ENCODE results near the gene FOXB2.
"Not testable (repeated sequence)": the region's sequence is repeated elsewhere in the genome, so short reads cannot be mapped to it uniquely, and the experiment has no call there.

FOXB2 gene

GRCh38 chr9:77019236-77019925 lies at the start of gene FOXB2:
TSS of gene FOXB2 (plus strand) at chr9:77019655. CDS start at chr9:77019655, 0 bp downstream.
- DNase-seq (ENCODE audit: low read depth, low spot score) = peak; percentile 28

- DNase-seq (ENCODE audit: low read depth, low spot score) = no peak
These were observed 49.7 kb upstream of the FOXB2 start for GRCh38 chr9:76969716-76970115.

- DNase-seq (ENCODE audit: low read depth, low spot score) = not testable (repeated sequence)
These were observed 40.6 kb upstream of the FOXB2 start for GRCh38 chr9:76978831-76979230.

GRCh38 chr9:76980566-76980965 lies 38.9 kb upstream of the FOXB2 start:
- peak; percentile 7 for DNase-seq (ENCODE audit: low read depth, low spot score)

- no peak for DNase-seq (ENCODE audit: low read depth, low spot score)
These were observed 35.0 kb upstream of the FOXB2 start for GRCh38 chr9:76984486-76984885.

- DNase-seq (ENCODE audit: low read depth, low spot score) = no peak
These were observed 33.9 kb upstream of the FOXB2 start for GRCh38 chr9:76985581-76985980.

- DNase-seq (ENCODE audit: low read depth, low spot score) = peak; percentile 70
These were observed 31.8 kb upstream of the FOXB2 start for GRCh38 chr9:76987594-76988200.

GRCh38 chr9:76988941-76989340 lies 30.5 kb upstream of the FOXB2 start:
- no peak for DNase-seq (ENCODE audit: low read depth, low spot score)

- no peak for DNase-seq (ENCODE audit: low read depth, low spot score)
These were observed 30.0 kb upstream of the FOXB2 start for GRCh38 chr9:76989501-76989900.

GRCh38 chr9:76996700-76997099 lies 22.8 kb upstream of the FOXB2 start:
- DNase-seq (ENCODE audit: low read depth, low spot score) = peak; percentile 64

GRCh38 chr9:76999261-76999660 lies 20.2 kb upstream of the FOXB2 start:
- no peak for DNase-seq (ENCODE audit: low read depth, low spot score)

GRCh38 chr9:77000330-77000729 lies 19.1 kb upstream of the FOXB2 start:
- DNase-seq (ENCODE audit: low read depth, low spot score) = no peak

- DNase-seq (ENCODE audit: low read depth, low spot score) = no peak
These were observed 16.1 kb upstream of the FOXB2 start for GRCh38 chr9:77003366-77003765.

GRCh38 chr9:77005216-77005615 lies 14.2 kb upstream of the FOXB2 start:
- no peak for DNase-seq (ENCODE audit: low read depth, low spot score)

GRCh38 chr9:77010527-77010926 lies 8.9 kb upstream of the FOXB2 start:
- DNase-seq (ENCODE audit: low read depth, low spot score) = no peak

GRCh38 chr9:77011973-77012821 lies 7.3 kb upstream of the FOXB2 start:
- DNase-seq (ENCODE audit: low read depth, low spot score) = peak; percentile 83

GRCh38 chr9:77013206-77013931 lies 6.1 kb upstream of the FOXB2 start:
- no peak for DNase-seq (ENCODE audit: low read depth, low spot score)

- peak; percentile 16 for DNase-seq (ENCODE audit: low read depth, low spot score)
These were observed 5.4 kb upstream of the FOXB2 start for GRCh38 chr9:77013932-77014596.

GRCh38 chr9:77014597-77015263 lies 4.7 kb upstream of the FOXB2 start:
- DNase-seq (ENCODE audit: low read depth, low spot score) = peak; percentile 25

GRCh38 chr9:77015327-77016048 lies 4.0 kb upstream of the FOXB2 start:
- peak; percentile 7 for DNase-seq (ENCODE audit: low read depth, low spot score)
